GM21576 (cell line): ENCODE measurements around the gene TP53BP2.

Source experiments
- ATAC-seq: cut with Tn5 transposase; IDR thresholded peaks from one replicate; pipeline ENCODE4 v1.9.1; 2021; ENCODE audit warnings: mild to moderate bottlenecking, moderate library complexity; ENCODE audit not compliant: unreplicated experiment

The TP53BP2 gene

DNA sequence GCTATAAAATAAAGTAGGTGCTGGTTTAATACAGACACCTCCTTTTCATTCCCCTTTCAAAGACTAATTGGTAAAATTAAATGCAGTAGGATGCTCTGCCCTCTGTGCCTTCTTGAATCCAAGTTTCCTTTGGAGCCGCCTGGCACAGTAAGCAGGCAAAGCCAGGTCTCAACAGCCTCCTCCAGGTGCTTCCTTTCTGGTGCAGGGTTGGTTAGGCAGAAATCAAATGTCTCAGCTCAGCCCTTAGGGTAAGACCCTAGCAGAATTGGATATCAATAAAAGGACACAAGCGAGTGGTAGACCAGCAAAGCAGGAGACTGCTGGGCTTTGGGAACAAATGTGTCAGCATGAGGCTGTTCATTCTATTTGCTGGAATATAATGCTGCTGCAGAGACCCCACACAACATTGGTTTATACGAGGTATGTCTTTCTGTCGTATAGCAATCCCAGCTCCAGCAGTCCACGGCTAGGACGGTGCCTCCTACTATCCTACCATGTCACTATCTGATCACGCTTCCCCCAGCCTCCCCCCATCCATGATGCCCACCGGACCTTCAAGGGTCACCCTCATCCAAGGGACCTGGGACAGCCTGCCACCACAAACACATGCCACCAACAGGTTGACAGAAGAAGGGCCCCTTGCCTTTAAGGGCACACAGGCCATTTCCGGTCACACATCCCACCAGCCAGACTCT is 75.0 kb downstream of the TP53BP2 start:
- no peak for ATAC-seq

DNA sequence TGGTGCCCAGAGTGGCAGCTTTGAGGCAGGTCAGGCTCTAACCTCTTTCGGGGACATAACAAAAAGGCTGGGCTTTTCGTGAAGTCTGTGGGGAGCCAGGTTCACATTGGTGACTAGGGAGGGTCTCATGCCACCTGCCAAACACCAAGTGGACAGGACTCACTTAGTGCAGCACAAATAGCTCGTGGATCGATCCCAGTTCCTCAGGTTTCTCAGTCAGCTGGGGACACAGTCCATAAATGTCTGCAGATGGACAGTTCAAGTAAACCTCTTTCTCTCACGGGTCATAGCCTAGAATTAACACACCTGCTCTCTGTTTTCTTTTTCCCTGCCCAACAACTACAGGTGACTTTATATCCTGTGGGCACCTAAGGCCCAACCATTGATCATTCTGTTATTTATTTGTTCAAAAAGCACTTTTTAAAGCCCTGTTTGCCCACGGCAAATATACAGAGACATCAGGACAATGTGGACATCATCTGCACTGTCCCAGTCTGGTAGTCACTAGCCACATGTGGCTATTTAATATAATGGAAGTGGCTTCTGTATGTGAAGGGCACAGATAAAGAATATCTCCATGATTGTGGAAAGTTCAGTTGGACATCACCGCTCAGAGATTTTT is 79.9 kb downstream of the TP53BP2 start:
- ATAC-seq, result no peak

DNA sequence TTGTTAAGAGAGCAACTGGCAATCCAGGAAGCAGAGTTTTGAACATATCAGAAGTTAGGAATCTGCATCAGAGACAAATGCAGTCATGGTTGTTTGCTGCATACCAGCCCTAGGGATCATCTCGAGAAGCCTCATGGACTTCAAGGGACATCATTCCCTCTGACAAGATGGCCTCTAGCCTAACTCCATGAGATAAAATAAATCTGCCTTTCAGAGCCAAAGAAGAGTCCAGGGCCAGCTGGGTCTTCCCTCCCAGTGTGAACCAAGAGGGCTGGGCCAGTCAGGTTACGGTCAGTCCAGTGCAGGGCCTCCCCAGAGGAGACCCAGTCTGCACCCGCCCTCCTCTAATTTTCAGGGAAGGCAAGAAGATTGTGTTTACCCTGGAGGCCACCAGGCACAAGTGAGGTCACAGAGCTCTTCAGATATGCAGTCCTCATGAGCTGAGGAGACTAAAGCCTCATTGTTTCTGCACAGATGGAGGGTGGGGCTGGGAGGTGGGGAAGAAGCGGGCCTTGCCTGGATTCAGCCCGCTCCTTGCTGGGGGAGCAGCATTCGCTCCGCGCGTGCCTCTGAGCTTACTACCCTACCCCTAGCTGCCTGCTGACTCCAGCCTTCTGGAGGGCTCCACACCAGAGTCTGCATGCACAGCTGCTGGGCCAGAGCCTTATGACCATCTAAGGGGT is 80.6 kb downstream of the TP53BP2 start:
- ATAC-seq, result no peak

- ATAC-seq, result no peak
Measured at GRCh38 chr1:223763881-223764280, 81.9 kb downstream of the TP53BP2 start.

DNA sequence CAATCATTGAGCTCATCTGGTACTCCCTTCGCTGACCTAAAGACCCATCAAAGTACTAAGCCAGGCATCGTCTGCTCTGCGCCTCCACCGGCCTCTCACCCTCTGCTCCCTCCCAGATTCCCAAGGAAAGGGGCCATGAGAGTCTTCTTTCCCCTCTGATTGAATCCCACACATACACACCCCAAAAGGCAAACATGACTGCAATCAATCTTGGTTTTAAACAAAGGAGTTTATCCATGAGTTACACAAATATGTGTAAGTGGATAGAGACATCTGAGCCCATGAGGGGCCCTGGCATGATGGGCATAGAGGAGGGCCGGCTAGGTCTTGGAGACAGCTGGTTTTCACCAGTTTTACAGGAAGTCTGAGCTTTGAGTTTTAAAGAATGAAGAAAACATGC is 82.5 kb downstream of the TP53BP2 start:
- ATAC-seq, result no peak

DNA sequence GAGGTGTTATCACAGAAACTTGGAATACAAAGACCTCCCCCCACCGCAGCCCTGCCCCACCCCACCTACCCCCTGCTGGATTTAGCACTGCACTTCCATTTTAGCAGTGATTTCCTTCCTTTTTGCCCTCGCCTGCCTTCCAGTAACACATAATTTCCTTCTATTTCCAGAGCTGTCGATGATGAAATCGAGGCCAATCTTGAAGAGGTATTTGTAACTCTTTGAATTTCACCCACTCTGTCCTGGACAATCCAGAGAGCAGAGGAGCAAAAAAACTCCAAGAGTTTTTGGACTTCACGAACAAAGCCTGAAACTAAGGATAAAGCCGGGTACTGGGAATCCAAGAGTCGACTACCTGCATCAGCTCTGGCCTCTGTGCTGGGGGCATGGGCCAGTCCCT is 84.3 kb downstream of the TP53BP2 start:
- no peak for ATAC-seq

DNA sequence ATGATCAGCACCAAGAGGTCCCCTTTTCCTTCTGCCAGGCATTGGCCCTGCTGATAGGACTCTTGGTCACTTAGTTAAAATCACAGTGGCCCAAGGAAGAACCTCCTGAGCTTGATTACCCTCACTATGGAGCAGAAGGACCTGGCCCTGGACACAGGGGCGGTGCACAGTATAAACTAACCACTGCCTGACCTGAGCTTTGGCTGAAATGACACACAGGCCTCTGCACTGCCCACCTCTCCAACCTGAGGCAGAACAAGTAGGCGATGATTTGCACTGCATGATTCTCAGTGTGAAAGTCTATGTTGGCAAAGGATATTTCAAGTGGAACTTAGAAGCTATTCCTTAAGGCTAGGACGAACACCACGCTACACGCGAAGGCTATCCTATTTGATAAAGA is 84.9 kb downstream of the TP53BP2 start:
- no peak for ATAC-seq

GRCh38 chr1:223759273-223759672 is 86.5 kb downstream of the TP53BP2 start:
- ATAC-seq, result no peak

- no peak for ATAC-seq
Measured at GRCh38 chr1:223758734-223759133, 87.0 kb downstream of the TP53BP2 start.

- ATAC-seq, result no peak
Measured at GRCh38 chr1:223756806-223757700, 88.7 kb downstream of the TP53BP2 start.

GRCh38 chr1:223755992-223756775 is 89.6 kb downstream of the TP53BP2 start:
- no peak for ATAC-seq

GRCh38 chr1:223755432-223755792 is 90.3 kb downstream of the TP53BP2 start:
- ATAC-seq, result no peak

GRCh38 chr1:223754681-223755431 is 90.9 kb downstream of the TP53BP2 start:
- ATAC-seq, result no peak

DNA sequence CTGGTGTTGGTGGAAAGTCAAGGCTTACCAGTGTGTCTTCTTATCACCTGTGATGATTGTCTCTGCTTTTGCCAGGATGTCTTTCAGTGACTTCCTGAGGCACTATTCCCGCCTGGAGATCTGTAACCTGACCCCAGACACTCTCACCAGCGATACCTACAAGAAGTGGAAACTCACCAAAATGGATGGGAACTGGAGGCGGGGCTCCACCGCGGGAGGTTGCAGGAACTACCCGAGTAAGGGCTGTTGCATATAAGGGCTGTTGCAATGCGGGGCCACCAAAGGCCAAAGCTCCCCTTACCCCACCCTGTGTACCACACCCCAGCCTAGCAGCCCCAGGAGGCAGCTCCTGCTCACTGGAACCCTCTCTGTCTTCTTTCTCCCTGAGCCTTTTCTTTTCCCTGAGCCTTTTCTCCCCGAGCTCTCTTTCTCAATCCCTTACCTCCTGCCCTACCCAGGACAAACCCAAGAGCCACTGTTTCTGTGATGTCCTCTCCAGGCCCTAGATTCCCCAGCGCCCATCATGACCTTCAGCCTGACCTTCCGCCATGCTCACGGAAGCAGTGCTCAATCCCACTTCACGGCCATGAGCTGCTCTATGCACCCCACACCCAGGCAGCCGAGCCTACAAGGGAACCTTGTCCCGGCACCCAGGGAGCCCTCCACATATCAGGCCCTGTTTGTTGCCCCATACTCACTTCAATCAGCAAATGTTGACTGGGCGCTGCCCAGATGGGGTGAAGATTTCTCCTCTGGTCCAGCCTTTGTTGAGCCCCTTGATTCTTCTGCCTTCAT is 92.8 kb downstream of the TP53BP2 start:
- ATAC-seq, result no peak

DNA sequence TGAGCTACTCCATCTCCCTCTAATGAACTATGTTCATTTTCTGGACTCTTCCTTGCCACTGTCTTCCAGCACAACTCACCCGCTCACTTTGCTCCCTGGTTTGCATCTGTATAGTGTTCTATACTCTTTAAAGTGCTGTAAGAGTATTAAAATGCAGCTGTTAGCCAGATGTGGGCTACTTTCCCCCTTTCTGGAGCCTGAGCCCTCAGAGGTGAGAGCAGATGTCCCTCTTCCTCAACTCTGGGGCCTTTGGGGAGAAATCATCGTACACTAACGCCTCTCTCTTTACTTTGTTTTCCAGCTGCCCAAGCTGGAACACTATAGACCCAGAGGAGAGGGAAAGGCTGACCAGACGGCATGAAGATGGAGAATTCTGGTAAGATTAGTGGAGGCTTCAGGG is 94.1 kb downstream of the TP53BP2 start:
- ATAC-seq, result no peak

GRCh38 chr1:223750730-223751570 is 94.8 kb downstream of the TP53BP2 start:
- ATAC-seq, result no peak

- no peak for ATAC-seq
Measured at GRCh38 chr1:223748773-223749733, 96.7 kb downstream of the TP53BP2 start.
